GM18951 (cell line): Measurements from ENCODE around the gene OSBPL2.

Experiments
- POLR2A ChIP-seq: IDR thresholded peaks from 4 replicates; pipeline ENCODE4 v1.6.1; 2011; ENCODE audit warnings: mild to moderate bottlenecking; ENCODE audit not compliant: insufficient read length, insufficient read depth; ENCODE audit errors: extremely low read depth
- in situ Hi-C: fragments of 300-500 bp; cut with MboI; formaldehyde crosslinking; loops from one replicate; pipeline ENCODE4 v1.12.0; 2022; ENCODE audit warnings: low sequenced_read_pairs, mixed read lengths, inconsistent platforms; ENCODE audit not compliant: unreplicated experiment

OSBPL2 gene

GRCh38 chr20:62239278-62239879 is 1.1 kb downstream of the OSBPL2 start:
- in situ Hi-C loops = no loop called here
- TF ChIP-seq POLR2A = no peak

GRCh38 chr20:62240020-62240685 is 1.8 kb downstream of the OSBPL2 start:
- in situ Hi-C loops = no loop called here
- no peak for TF ChIP-seq POLR2A

GRCh38 chr20:62241506-62241905 is 3.2 kb downstream of the OSBPL2 start:
- in situ Hi-C loops = no loop called here
- TF ChIP-seq POLR2A = no peak

- in situ Hi-C loops = no loop called here
- TF ChIP-seq POLR2A = no peak
These were observed 3.9 kb downstream of the OSBPL2 start for GRCh38 chr20:62242176-62242575.

- TF ChIP-seq POLR2A = no peak
- in situ Hi-C loops = no loop called here
These were observed 4.8 kb downstream of the OSBPL2 start for GRCh38 chr20:62243106-62243505.

GRCh38 chr20:62243906-62244515 is 5.7 kb downstream of the OSBPL2 start:
- no peak for TF ChIP-seq POLR2A
- in situ Hi-C loops = no loop called here

GRCh38 chr20:62244644-62245108 is 6.4 kb downstream of the OSBPL2 start:
- TF ChIP-seq POLR2A = no peak
- in situ Hi-C loops = no loop called here

GRCh38 chr20:62245911-62246280 is 7.6 kb downstream of the OSBPL2 start:
- in situ Hi-C loops = no loop called here
- TF ChIP-seq POLR2A = no peak

GRCh38 chr20:62246431-62246830 is 8.1 kb downstream of the OSBPL2 start:
- TF ChIP-seq POLR2A = no peak
- in situ Hi-C loops = no loop called here

- TF ChIP-seq POLR2A = no peak
- in situ Hi-C loops = no loop called here
These were observed 8.7 kb downstream of the OSBPL2 start for GRCh38 chr20:62246872-62247652.

- in situ Hi-C loops = no loop called here
These were observed 10.7 kb downstream of the OSBPL2 start for GRCh38 chr20:62248890-62249560.

GRCh38 chr20:62252342-62252966 is 14.1 kb downstream of the OSBPL2 start:
- TF ChIP-seq POLR2A = no peak
- in situ Hi-C loops = no loop called here

More at GRCh38 chr20:62248890-62249560, 10.7 kb downstream of the OSBPL2 start:
- TF ChIP-seq POLR2A = no peak
